ENCODE measurements around the gene OGFOD2.

The OGFOD2 gene

GRCh38 chr12:122951406-122951805, 23.6 kb upstream of the OGFOD2 start:
- TF ChIP-seq CTCF (IDR thresholded peaks at IDR 0.05; ENCODE audit: low read depth, low read length) = no peak
- no peak overlapping the region for H3K4me3 ChIP-seq (ENCODE audit: low read depth, low read length)

GRCh38 chr12:122951979-122952892, 22.8 kb upstream of the OGFOD2 start:
- H3K4me3 ChIP-seq (ENCODE audit: low read depth, low read length) = no peak overlapping the region
- TF ChIP-seq CTCF (IDR thresholded peaks at IDR 0.05; ENCODE audit: low read depth, low read length) = peak; percentile 87

- H3K4me3 ChIP-seq (ENCODE audit: low read depth, low read length) = no peak overlapping the region
- no peak for TF ChIP-seq CTCF (IDR thresholded peaks at IDR 0.05; ENCODE audit: low read depth, low read length)
Measured at GRCh38 chr12:122955156-122955555, 19.9 kb upstream of the OGFOD2 start.

GRCh38 chr12:122956035-122956434, 19.0 kb upstream of the OGFOD2 start:
- H3K4me3 ChIP-seq (ENCODE audit: low read depth, low read length) = no peak overlapping the region
- TF ChIP-seq CTCF (IDR thresholded peaks at IDR 0.05; ENCODE audit: low read depth, low read length) = no peak

GRCh38 chr12:122958198-122958888, 16.7 kb upstream of the OGFOD2 start:
- H3K4me3 ChIP-seq (ENCODE audit: low read depth, low read length) = no peak overlapping the region
- TF ChIP-seq CTCF (IDR thresholded peaks at IDR 0.05; ENCODE audit: low read depth, low read length) = no peak

GRCh38 chr12:122959566-122960192, 15.4 kb upstream of the OGFOD2 start:
- no peak overlapping the region for H3K4me3 ChIP-seq (ENCODE audit: low read depth, low read length)

More at GRCh38 chr12:122959566-122960192, 15.4 kb upstream of the OGFOD2 start:
- no peak for TF ChIP-seq CTCF (IDR thresholded peaks at IDR 0.05; ENCODE audit: low read depth, low read length)
